Measurements from ENCODE around the gene PTPRN2.
A peak's percentile ranks its signal among the peaks of the same experiment; 100 is the strongest.
"Not testable (repeated sequence)": the region's sequence is repeated elsewhere in the genome, so short reads cannot be mapped to it uniquely, and the experiment has no call there.

The PTPRN2 gene

DNA sequence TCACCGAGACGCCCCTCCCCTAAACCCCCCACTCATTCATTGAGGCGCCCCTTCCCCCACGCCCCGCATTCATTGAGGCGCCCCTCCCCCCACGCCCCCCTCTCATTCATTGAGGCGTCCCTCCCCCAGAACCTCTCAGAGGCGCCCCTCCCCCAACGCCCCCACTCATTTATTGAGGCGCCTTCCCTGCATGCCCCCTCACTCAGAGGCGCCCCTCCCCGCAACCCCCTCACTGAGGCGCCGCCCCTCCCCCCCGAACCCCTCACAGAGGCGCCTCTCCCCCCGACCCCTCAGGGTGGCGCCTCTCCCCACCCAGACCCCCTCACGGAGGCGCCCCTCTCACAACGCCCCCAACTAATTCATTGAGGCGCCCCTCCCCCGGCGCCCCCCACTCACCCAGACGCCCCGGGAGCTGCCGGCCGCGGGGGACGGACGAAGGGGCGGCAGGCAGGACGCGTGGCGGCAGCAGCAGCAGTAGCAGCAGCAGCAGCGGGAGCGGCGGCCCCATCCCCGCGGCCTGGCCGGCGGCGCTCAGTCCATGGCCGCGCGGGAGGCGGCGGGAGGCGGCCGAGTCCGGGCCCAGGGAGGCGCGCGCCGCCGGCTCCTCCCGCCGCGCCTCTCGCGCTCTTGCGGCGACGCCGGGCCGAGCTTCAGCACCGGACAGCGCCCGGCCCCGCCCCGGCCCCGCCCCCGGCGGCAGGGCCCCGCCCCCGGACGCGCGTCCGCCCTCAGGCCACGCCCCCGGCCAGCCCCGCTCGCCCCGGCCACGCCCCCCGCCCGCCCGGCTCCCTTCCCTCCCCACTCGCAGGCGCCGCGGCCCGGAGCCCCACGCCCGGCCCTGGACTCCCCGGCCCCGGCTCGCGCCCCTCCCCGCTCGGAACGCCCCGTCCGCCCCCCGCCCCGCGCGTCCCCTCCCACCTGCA lies at the start of gene PTPRN2:
Gene PTPRN2, minus strand, starts transcription at position 662 of the 923 bp plus-strand sequence.
- DNase-seq (ENCODE audit: low spot score): peak; percentile 39

DNA sequence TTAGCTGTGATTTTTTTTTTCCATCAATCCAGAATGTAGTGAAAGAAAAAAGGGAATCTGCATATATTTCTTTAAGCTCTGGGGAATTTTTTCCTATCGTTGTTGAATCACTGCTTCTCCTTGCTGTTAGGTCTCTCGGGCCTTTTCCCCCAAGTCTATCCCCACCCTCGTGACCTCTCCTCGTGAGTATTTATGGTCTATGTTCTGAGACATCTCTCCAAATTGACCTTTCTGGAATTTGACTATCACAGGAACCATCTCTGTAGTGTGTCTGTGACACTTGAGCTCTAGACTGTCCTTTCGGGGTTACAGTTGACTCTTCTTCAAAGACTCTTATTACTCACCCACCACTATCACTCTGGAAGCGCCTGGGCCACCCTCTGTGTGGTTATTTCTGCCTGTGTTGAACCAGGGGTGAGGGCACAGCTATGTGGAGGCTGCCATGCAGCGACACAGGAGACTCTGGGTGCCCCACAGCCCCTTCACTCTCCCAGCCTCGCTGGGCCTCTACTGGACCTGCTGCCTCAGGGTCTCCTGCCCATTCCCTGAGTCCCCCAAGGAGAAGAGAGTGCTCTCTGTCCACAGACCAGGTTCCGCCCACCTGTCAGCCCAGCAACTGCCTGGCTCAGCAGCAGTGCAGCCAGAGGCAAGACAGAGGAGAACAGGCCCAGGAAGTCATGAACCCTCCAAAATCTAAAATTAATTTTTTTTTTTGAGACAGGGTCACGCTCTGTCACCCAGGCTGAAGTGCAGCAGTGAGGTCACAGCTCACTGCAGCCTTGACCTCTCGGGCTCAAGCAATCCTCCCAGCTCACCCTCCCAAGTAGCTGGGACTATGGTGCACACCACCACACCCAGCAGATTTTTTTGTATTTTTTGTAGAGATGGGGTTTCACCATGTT lies 45.7 kb upstream of the PTPRN2 start:
- no peak for DNase-seq (ENCODE audit: low spot score)

DNA sequence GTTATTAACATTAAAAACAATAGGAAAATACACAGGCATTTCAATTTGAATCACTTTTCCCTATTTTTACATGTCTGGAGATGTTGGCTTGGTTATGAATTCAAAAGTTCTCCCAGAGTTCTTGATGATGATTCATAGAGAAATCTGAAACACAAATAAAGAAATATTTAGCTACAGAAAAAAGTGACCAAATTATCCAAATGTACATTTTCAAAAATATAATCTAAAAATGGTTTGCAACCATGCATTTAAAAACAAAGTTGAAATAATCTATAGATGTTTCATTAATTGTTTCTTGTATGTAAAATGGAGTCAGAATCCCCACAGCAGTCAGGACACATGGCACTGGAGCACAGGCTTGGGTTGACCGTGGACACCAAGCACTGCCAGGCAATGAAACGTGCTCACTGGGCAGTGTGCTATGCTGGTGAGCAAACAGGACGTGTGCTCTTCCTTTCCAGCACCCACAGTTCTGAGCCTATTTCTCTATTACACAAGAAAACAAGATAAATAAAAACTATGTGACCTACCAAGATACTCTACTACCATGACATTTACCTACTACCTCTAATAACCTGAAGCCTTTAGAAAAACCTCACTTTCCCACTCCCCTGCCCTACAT lies 44.1 kb upstream of the PTPRN2 start:
- no peak for DNase-seq (ENCODE audit: low spot score)

DNA sequence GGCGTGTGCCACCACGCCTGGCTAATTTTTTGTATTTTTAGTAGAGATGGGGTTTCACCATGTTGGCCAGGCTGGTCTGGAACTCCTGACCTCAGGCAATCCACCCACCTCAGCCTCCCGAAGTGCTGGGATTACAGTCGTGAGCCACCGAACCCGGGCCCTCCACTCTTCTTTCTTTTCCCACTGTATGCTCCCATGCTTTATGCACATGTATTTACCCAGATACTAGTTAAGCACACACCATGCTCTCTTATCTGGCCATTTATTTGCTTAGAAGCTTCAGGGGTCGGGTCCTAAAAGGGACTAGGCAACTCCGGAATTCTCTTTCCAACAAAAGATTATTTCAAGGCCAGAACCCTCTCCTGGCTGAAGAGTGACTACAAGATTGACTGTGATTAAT lies 38.7 kb upstream of the PTPRN2 start:
- DNase-seq (ENCODE audit: low spot score): not testable (repeated sequence)

DNA sequence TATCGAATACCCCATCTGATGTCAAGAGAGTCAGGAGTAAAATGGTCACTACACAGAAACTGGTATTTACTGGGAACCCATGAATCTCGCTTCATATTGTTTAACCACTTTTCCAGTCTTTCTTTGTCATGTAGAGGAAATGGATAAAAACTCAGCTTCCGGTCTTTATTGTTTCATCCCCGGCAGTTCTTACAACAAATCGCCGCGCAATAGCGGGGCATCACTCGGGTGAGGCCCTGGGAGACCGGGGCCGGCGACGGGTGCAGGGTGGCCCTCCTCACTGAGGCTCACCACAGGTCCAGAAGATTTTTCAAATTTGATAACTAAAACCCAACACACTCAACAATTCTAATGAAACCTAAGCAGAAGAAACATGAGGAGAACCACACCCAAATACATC lies 35.6 kb upstream of the PTPRN2 start:
- DNase-seq (ENCODE audit: low spot score): no peak

DNA sequence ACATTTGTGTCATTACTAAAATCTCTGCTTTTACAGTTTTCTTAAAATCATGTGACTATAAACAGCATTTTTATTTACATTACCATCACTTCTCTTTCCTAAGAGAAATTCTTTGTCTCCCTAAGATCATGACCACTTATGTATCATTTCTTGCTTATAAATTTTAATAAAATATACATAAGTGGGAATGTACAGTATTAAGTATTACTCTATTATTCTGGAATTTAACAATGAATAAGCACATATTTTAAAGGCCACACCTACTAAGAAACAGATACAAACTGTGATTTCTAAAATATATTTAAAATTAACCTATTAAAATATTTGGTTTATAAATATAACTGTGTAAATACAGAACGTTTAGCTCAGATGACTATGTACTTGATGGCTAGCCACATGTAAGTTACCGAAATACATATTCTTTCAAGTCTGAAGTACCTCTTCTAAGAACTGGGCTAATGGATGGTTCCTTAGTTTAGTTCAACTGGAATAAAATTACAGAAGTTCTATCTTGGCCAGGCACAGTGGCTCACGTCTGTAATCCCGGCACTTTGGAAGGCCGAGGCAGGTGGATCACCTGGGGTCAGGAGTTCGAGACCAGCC lies 33.3 kb upstream of the PTPRN2 start:
- DNase-seq (ENCODE audit: low spot score): no peak

DNA sequence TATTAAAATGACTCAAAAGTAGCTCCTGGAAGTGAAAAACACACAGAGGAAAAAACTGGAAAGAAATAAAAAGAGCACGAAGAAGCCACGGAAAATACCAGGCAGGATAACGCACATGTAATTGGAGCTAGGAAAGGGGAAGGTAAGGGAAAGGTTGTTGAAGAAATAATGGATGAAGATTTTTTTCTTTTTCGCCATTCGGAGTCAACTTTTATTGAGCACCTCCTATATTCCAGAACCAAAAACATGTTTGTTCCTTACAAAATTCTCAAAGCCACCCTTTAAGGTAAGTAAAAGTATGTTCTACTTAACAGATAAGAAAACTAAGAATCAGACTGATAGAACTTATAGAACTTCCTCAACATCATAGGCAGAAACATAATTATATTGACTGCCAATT lies 32.8 kb upstream of the PTPRN2 start:
- no peak for DNase-seq (ENCODE audit: low spot score)

DNA sequence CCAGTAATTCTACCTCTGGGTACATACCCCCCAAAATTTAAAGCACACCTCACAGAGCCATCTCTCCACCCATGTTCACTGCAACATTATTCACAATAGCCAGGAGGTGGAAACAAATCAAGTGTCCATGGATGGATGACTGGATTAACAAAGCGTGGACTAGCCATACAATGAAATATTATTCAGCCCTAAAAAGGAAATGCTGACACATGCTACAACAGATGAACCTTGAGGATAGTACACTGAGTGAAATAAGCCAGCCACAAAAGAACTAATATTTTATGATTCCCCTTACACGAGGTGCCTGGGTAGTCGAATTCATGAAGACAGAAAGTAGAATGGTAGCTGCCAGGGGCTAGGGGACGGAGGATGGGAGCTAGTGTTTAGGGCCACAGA lies 31.1 kb upstream of the PTPRN2 start:
- no peak for DNase-seq (ENCODE audit: low spot score)

DNA sequence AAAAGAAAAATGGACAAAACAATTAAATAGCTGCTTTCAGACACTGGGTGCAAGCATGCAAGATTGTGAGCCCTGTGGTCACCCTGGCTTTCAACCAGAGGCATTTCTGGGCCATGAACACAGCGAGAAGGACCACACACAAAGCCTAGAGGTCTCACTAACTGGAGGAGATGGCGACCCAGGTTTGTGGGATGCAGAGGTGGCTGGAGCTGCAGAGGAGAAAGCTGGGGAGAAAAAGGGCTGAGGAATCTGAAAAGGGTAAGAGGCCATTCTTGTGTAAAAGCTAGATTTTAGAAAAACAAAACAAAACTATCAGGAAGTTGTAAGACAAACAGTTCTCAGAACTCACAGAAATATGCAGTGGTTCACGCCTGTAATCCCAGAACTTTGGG lies 30.1 kb upstream of the PTPRN2 start:
- DNase-seq (ENCODE audit: low spot score): no peak

DNA sequence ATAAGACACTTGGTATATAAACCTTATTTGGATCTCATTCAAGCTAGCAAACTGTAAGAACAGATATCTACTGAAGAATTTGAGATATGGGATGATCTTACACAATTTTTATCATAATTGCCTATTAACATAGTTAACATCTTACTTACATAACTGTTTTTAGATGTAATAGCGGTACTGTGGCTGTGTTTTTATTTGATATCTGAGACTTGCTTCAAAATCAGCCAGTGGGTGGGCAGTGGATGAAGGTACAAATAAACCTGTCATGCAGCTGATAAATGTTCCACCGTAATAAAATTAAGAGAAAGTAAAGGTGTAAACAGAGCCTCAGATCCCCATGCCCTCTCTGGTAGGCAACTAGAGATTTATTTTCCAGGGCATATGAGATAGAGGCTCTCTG lies 28.4 kb upstream of the PTPRN2 start:
- no peak for DNase-seq (ENCODE audit: low spot score)

DNA sequence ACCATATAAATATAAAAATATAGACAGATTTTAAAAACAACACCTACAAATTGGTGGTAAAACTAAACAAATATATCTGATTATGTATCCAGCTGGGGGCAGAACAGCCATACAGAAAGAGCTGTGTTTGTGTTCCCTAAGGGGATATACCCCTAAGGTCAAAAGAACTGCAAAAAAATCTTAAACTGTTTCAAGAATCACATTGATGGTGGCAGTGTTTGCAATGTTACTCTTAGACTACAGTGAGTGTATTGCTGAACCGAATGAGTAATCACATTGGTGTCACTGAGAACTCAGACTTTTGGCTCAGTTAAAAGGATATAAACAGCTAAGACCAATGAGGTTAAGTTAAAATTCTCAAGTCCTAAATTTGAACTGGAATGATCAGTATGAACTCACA lies 27.1 kb upstream of the PTPRN2 start:
- DNase-seq (ENCODE audit: low spot score): no peak

DNA sequence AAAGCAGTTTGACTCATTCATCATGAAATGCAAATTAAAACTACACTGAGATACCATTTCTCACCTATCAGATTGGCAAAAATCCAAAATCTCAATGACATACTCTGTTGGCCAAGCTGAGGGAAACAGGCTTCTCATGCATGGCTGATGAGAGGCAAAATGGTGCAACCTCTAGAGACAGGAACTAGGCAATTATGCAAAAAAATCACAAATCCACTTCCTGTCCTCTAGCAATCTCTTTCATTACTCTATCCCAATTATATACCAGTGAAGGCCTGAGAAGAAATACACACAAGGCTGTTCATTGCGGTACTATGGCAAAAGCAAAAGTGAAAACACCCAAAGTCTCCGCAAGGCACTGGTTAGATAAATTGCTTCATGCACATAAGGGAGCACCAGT lies 25.9 kb upstream of the PTPRN2 start:
- DNase-seq (ENCODE audit: low spot score): no peak

DNA sequence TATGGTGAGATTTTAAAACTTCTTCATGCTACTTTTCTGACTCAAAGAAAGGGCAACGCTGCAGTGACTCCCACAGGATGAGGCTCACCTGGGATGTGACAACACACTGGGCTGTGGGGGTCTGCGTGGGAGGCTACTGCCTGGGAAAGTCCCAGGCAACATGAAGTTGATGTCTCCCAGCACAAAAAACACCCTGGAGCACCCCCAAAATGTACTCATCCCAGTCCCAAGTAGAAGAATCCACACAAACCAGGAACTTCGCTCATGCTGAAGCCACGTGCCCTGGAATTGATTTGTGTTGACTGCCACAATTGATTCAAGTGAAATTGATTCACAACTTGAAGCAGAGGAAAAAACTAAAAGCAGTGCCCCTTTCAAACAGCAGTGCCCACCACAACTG lies 24.9 kb upstream of the PTPRN2 start:
- no peak for DNase-seq (ENCODE audit: low spot score)

DNA sequence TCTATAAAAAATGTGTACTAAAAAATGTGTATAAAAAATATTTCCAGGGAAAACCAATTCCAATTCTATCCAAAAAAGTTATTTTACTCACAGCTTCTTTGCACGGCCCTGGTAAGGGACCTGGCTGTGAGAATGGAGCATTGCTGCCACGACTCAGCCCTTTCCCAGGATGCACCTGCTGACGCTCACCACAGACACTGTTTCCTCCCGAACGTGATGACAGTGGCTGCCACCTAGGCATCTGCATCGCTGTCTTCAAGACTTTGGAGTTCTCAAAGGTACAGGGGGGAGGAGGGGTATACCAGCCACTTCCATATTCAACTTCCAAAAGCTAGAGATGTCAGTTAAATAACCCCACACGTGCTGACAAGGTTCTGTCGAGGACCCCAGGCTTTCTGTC lies 23.9 kb upstream of the PTPRN2 start:
- no peak for DNase-seq (ENCODE audit: low spot score)

DNA sequence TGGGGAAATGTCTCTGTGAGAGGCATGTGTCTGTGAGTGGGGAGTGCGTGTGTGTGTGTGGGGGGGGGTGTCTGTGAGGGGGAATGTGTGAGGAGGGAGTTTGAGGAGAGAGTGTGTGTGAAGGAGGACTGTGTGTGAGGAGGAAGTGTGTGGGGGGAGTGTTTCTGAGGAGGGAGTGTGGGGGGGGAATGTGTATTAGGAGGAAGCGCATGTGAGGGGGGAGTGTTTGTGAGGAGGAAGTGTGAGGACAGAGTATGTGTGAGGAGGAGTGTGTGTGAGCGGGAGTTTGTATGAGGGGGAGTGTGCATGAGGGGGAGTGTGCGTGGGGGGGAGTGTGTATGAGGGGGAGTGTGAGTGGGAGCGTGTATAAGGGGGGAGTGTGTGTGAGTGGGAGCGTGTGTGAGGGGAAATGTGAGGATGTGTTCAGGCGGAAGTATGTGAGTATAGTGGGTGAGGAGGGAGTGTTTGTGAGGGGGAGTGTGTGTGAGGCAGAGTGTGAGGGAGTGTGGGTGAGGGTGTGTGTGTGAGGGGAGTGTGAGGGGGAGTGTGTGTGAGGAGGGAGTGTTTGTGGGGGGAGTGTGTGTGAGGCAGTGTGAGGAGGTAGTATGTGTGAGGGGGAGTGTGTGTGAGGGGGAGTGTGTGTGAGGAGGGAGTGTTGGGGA lies 21.8 kb upstream of the PTPRN2 start:
- DNase-seq (ENCODE audit: low spot score): no peak

DNA sequence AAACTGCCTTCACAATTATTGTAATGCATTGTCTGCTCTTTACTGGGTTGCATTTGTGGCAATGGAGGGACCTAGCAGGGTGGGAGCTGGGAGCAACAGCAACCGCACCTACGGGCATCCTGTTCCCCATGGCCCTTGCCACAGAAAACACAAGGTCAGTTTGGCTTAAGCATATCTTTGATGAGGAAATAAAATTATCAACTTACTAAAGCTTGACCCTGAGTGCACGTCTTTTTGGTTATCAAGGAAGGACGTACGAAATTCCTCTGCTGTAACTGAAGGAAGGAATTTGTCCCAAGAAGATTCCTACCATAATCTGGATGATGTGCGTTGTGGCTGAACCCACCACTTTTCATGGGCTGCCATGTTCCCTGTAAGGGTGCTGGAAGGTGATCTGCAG lies 19.9 kb upstream of the PTPRN2 start:
- DNase-seq (ENCODE audit: low spot score): no peak

DNA sequence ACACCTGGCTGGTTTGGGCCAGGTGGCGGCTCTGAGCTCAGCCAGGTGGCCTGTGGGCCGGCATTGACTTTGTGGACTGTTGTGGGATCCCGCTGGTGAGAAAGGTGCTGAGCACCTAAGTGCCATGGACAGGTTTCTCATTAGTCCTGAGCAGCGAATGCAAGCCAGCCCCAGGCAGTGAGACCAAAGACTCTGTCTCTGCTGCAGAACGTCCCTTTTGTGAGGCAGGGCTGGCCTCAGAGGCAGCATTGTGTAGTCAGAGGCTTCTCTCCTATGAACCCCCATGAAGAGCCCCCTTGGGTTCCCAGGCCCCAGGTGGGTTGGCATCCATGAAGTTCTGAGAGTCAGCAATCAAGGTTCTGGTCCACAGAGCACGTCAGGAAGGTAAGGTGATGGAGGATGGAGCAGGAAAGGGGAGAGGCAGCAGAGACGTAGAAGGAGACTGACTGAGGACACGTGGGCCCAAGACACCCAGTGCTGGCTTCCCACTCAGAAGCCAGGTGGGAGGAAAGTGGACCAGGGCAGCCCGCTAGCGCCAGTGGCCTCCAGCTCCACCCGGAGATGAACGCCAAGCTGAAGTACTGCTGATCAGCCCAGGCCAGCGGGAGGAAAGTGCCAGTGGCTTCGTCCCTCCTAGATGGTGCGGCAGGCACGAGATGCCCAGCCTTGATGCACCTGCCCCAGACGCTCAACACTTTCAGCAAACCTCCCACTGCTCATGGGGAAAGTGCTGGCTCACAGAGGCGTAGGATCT lies 19.2 kb upstream of the PTPRN2 start:
- DNase-seq (ENCODE audit: low spot score): no peak

DNA sequence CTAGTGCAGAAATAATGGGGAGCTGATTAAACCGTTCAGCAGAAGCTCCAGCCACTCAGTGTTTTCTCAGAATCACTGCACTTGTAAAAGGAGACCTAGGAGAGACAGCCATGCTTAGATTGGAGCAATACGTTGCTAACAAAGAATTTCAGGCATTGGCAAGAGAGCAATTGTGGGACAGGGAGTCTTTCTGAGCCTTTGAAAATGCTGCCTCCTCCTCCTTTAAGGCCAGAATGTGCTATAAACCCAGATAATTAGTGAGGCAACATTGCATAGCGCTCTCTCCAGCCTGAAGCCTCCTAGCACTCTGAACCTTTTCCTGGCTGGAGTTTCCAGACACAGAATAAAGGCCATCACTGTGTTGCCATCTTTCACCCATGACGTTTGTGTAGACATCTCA lies 18.5 kb upstream of the PTPRN2 start:
- no peak for DNase-seq (ENCODE audit: low spot score)

DNA sequence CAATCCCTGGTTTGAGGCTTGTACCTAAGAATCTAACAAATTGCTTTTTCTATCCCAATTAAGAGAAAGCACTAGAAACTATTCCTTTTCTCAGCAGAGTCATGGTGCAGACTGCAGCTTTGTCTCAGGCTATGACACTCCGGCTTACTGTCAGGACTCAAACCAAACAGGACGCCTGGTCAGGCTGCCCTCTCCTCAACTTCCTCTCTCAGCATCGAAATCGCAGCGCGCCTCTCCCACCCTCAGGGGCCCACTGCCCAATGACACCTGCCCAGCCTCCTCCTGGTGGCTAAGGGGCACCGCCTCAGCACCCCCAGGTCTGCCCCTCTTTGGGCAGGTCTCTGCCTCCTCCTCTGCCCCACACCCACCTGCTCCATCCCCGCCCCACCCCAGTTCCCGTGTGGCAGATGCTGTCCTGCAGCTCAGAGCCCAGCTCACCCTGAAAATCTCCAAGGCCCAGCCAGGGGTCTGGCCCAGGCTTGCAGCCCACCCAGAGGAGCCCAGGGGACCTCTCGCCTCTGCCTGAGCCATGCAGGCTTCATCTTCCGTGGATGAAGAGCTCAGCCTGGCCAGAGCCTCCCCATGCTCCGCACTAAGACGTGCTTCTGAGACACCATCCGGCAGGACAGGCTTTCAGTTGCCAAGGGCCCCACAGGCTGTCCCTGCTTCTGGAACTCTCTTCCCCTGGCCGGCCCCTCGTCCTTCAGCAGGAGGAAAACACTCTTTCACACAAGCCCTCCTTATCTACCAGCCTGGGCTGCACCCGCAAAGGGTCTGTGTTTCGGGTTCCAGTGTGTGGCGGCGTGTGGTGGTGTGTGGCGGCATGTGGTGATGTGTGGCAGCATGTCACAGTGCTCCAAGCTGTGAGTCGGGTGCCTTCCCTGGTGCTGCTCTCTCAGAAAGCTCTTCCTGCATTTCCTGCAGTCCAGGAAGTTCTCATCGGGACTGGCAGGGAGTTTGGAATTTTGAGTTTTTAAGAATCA lies 16.4 kb upstream of the PTPRN2 start:
- no peak for DNase-seq (ENCODE audit: low spot score)

All from SW480 (cell line).